ENCODE data around the gene SH2D4B. TPM values are rescaled to one million over a fixed set of nuclear protein-coding genes. Genes with fewer than 3 reads are reported as not detected.
A peak's percentile ranks its signal among the peaks of the same experiment; 100 is the strongest.

The SH2D4B gene
- total RNA-seq, 1 experiment from 2014 or later: 0.10 TPM

- intact Hi-C loops (cut with micrococcal nuclease; ENCODE audit: unreplicated experiment): no loop called here
- Histone ChIP-seq H3K4me3 (ENCODE audit: low read depth in 2 of 2, low read length in 2 of 2) (peak overlapping the region in 1 of 2 experiments; percentile 37; a peak in 2 of 4 replicates), H3K9me3 (ENCODE audit: control insufficient read depth, insufficient read depth, low read depth, low read length) (no peaks in the 10 kb centered on the region), H3K27ac (ENCODE audit: low read length) (no peak overlapping the region), H3K36me3 (ENCODE audit: control insufficient read depth, insufficient read depth, low read length) (no peaks in the 10 kb centered on the region), H3K4me1 (ENCODE audit: control insufficient read depth, insufficient read depth, low read length) (no peaks in the 10 kb centered on the region; the same call in 1 of the 2 replicates), H3K27me3 (ENCODE audit: control insufficient read depth, insufficient read depth, low read length) (peaks cover 2% of the 10 kb centered on the region; the same call in 1 of the 2 replicates)
- POLR2A ChIA-PET: no interaction called here
- DNase-seq (ENCODE audit: low read depth, low spot score): no peak
- TF ChIP-seq POLR2AphosphoS5 (IDR thresholded peaks at IDR 0.05; ENCODE audit: low read depth, low read length) (no peak), SIN3A (IDR thresholded peaks at IDR 0.05; ENCODE audit: borderline replicate concordance, insufficient read depth, low read depth, low read length) (no peak), REST (IDR thresholded peaks at IDR 0.05; ENCODE audit: insufficient read depth in 1 of 2, low read depth in 2 of 2, low read length in 1 of 2) (no peak), CTCF (IDR thresholded peaks at IDR 0.05) (no peak), TCF7L2 (IDR thresholded peaks at IDR 0.05; ENCODE audit: low read depth, low read length) (no peak)
- CTCF ChIA-PET: interaction anchor here (0.6 kb wide), 1 partner anchor 15 kb away, joined by 3 read pairs; no protein-coding TSS in a partner anchor
- BruUV-seq (replicated peaks): no TSS peak
- ATAC-seq: no peak
- in situ Hi-C loops (cut with HindIII; ENCODE audit: low pct_unique_long_range_greater_than_20kb, low sequenced_read_pairs): no loop called here
Measured at GRCh38 chr10:80540618-80540980, 2.9 kb downstream of the SH2D4B start.

GRCh38 chr10:80540981-80541750 is 3.5 kb downstream of the SH2D4B start:
- Histone ChIP-seq H3K4me1 (ENCODE audit: control insufficient read depth, insufficient read depth, low read length) (no peaks in the 10 kb centered on the region; the same call in 1 of the 2 replicates), H3K27ac (ENCODE audit: low read length) (no peak overlapping the region), H3K27me3 (ENCODE audit: control insufficient read depth, insufficient read depth, low read length) (peaks cover 2% of the 10 kb centered on the region; the same call in 1 of the 2 replicates), H3K4me3 (ENCODE audit: low read depth in 2 of 2, low read length in 2 of 2) (peak overlapping the region in 1 of 2 experiments; percentile 37; a peak in 2 of 4 replicates), H3K9me3 (ENCODE audit: control insufficient read depth, insufficient read depth, low read depth, low read length) (no peaks in the 10 kb centered on the region), H3K36me3 (ENCODE audit: control insufficient read depth, insufficient read depth, low read length) (no peaks in the 10 kb centered on the region)
- in situ Hi-C loops (cut with HindIII; ENCODE audit: low pct_unique_long_range_greater_than_20kb, low sequenced_read_pairs) (no loop called here), intact Hi-C loops (cut with micrococcal nuclease; ENCODE audit: unreplicated experiment) (no loop called here)
- ATAC-seq (no peak), DNase-seq (ENCODE audit: low read depth, low spot score) (no peak)
- TF ChIP-seq SIN3A (IDR thresholded peaks at IDR 0.05; ENCODE audit: borderline replicate concordance, insufficient read depth, low read depth, low read length) (no peak), TCF7L2 (IDR thresholded peaks at IDR 0.05; ENCODE audit: low read depth, low read length) (no peak), POLR2AphosphoS5 (IDR thresholded peaks at IDR 0.05; ENCODE audit: low read depth, low read length) (no peak), CTCF (IDR thresholded peaks at IDR 0.05) (no peak), REST (IDR thresholded peaks at IDR 0.05; ENCODE audit: insufficient read depth in 1 of 2, low read depth in 2 of 2, low read length in 1 of 2) (no peak)
- ChIA-PET POLR2A (no interaction called here), CTCF (interaction anchor here (0.6 kb wide), 1 partner anchor 14 kb away, joined by 3 read pairs; no protein-coding TSS in a partner anchor)
- no TSS peak for BruUV-seq (replicated peaks)
